ENCODE results near the gene GRIN3A.
"Not testable (repeated sequence)": the region's sequence is repeated elsewhere in the genome, so short reads cannot be mapped to it uniquely, and the experiment has no call there.

Gene GRIN3A

DNA sequence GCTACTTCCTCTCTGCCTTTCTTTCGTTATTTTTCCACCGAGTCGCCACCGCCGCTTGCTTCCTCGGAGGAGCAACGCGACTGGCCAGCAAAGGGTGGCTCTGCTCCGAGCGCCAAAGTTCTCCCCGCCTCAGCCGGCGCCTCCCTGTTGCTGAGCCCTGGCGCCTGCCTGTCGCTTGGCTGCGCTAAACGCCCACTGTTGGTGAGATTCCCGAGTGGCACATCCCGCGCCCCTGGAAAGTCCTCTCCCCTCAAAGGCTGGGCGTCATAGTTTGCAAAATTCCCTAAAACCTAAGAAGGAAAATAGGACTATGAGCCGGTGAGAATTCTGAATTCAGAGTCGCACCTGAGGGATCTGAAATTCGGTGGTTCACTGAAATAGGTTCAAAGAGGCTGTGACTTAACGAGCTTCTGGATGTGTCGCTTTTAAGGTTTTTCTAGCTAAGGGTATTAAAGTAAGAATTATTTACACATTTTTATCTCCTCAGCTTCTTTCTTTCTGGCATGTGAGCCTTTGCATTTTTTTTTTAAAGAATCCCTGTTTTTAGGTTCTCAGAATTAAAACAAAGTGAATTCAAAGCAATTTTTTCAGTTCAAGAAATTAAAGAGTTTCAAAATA lies at the start of gene GRIN3A:
GRIN3A (minus strand) TSS at position 82 of the 618 bp plus-strand sequence. CDS start 668 bp downstream, outside the sequence.
- no peak for FAIRE-seq

GRCh38 chr9:101787891-101788290 lies 49.4 kb upstream of the GRIN3A start:
- FAIRE-seq, result no peak

GRCh38 chr9:101778332-101778731 lies 39.9 kb upstream of the GRIN3A start:
- FAIRE-seq, result no peak

DNA sequence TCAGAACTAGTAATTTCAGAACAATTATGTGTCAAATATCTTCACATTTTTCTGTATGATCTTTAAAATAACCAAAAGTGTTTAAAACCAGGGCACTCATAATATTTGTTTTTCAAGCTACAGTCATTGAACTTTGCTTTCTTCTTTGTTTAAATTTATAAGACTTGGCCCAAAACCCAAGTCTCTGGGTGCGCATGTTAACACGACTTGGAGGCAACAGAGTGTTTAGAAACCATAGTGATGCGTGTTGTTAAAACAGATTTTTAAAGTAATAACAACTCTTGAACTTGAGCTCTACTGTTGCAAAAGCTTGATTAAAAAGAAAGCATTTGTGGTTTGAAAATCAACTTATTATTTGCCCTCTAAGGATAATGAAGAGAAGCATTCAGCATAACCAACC lies 26.0 kb upstream of the GRIN3A start:
- no peak for FAIRE-seq

DNA sequence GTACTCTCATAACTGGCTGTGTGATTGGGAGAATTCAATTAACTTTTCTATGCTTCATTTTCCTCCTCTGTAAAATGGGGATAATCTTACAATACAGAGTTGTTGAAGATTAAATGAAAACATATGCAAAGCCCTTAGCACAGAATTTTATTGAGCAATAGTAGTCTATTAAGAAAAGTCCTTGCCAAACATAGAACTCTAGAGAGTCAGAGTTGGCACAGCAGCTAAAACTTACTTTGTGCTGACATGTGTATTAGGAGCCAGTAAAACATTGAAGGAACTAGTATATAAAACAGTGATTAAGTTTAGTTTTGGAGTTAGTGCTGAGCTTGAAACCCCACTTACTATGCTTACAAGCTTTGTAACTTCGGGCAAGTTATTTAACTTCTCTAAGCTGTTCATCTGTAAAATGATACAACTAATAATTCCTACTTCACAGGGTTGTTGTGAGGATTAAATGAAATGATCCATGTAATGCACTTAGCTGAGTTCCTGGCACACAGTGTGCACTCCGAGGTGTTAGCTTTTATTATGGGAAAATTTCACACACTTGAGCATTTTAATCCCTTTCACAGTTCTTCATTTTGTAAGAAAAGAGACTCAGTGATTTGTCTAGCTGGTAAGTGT lies 20.0 kb upstream of the GRIN3A start:
- FAIRE-seq, result no peak

- no peak for FAIRE-seq
These were observed 15.3 kb upstream of the GRIN3A start for GRCh38 chr9:101753716-101754115.

DNA sequence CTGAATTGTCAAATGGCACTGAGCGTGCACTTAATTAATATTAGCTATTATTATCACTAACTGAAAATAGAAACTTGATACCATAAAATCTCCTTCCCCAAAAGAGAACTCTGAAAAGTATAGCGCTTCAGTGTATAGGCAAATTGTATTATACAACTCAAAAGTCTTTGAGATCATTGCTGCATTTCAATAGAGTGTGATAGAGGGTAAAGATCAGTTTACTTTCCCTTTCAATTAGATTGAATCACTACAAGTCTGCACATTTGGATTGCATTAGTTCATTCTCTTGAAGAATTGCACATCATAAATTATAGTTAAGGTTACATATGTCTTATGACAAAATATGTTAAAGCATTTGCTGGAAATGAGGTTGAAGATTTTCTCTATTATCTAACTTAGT lies 13.4 kb upstream of the GRIN3A start:
- FAIRE-seq, result no peak

DNA sequence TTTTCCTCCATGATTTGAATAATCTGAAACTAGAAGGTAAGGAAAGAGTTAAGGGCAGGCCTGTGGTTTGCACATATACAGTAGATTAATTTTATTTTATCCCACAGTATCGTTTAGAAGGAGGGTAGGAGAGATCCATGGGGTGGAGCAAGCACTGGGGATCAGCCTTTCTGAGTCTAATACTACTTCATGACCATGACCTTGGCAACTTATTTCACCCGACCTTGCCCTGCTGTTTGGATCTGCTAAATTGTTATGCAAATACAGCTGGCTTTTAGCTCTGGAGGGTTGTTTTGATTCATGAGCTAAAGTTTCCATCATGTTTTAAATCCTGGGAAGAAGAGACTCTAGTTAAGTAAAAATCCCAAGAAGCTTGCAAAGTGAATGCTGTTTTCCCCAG lies 864 bp upstream of the GRIN3A start:
- FAIRE-seq, result no peak

- FAIRE-seq, result no peak
These were observed 512 bp downstream of the GRIN3A start for GRCh38 chr9:101737705-101738565.

DNA sequence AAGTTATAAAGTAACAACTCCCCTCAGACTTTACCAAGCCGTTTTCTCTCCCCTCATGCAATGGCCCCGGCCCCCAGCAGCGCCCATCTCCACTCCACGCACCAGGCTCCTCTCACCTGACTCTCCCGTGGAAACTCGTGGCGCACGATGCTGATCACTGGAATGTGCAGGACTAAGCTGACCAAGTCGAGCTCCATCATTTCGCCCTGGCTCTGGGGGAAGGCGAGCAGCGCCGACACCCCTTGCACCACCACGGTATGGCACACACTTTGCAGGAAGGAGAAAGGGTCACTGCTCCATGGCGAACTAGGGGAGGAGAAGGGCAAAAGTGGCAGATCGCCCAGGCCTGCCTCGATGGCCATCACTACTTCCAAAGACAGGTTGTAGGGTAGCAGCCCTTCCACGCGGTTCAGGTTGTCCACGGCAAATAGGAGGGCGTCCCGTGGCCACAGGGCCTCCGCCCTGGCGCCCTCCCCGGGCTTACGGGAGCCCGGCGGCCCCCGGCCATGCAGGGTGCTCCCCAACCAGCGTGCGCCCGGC lies 1.2 kb downstream of the GRIN3A start:
- no peak for FAIRE-seq

DNA sequence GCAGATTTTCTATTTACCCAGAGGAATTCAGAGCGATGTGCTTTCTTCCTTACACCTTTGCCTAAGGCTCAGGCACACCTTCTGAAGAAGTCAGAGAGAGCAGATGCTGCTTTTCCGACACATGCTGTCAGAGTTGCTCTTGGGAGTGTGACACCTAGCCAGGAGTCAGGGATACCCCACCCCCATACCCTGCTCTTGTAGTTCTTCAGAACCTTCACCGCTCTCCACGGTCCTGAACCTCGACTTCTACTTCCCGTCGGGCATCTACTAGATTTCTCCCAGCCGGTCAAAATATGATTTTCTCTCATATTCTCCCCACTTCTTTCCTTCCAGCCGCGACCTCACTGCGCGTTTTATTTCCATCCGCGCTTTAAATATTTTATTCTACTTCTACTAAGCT lies 1.7 kb downstream of the GRIN3A start:
- FAIRE-seq, result no peak

- no peak for FAIRE-seq
These were observed 7.0 kb downstream of the GRIN3A start for GRCh38 chr9:101731429-101731828.

DNA sequence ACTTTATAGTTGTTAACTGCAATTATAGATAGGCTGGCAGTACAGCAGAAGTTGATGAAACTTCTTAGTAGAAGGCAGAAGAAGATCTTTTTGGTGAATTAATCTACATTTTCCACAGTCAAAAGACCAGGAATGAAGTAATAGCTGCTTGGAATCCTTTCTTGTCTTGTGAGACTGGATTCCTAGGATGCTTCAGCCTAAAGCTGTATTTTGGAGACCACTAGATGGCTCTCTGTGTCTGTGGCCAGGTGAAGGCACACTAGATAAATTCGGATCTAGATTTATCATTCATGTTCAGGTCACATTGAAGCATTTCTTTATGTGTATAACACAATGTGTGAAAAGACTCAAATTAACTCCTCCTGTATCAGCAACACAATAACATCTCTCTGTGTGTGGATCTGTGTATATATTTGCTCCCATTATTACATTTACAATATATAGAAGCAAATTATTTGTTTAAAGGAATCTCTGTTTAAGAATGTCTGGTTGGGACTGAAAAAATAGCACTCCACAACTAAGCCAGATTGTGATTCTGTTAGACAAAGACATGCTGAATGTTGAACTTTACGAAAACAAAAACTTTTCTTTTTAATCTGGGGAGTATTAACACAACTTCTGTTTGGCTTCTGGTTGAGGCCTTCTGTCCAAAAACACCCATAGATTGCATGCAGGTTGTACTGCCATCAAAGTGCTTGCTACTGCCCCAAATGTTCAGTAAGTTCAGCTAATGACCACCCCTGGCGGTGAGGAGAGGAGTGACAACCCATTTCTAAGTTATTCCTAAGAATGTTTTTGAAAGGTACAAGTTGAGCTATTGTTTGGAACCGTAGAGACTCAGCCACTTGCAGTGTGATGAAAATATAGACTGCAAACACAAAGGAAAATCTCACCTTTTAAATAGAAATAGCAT lies 10.6 kb downstream of the GRIN3A start:
- FAIRE-seq, result no peak

DNA sequence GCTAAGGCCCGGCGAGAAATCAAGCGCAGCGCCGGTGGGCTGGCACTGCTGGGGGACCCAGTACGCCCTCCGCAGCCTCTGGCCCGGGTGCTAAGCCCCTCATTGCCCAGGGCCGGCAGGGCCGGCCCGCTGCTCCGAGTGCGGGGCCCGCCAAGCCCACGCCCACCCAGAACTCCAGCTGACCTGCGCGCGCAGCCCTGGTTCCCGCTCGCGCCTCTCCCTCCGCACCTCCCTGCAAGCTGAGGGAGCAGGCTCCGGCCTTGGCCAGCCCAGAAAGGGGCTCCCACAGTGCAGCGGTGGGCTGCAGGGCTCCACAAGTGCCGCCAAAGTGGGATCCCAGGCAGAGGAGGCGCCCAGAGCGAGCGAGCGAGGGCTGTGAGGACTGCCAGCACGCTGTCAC lies 14.2 kb downstream of the GRIN3A start:
- FAIRE-seq, result not testable (repeated sequence)

GRCh38 chr9:101718192-101718591 lies 20.3 kb downstream of the GRIN3A start:
- FAIRE-seq, result no peak

DNA sequence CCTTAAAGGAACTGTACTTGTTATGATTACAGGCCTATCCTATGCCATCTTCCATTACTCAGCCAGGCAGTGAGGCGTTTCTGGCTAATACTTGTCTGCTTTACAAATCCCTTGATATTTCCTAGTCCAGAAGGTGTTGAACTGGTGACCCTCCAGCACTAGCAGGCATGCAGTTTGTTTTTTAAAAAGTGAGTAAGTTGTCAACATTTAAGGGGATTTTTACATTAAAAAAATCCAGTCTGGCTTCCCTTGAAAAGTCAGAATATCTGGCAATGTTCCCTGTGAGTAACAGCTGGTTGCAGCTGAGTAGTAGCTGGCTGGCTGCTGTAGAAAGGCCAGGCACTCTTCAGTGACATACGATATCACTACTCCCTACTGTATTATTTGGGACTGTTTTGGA lies 21.8 kb downstream of the GRIN3A start:
- FAIRE-seq, result no peak

- no peak for FAIRE-seq
These were observed 27.0 kb downstream of the GRIN3A start for GRCh38 chr9:101711330-101711941.

GRCh38 chr9:101708855-101709254 lies 29.6 kb downstream of the GRIN3A start:
- no peak for FAIRE-seq

DNA sequence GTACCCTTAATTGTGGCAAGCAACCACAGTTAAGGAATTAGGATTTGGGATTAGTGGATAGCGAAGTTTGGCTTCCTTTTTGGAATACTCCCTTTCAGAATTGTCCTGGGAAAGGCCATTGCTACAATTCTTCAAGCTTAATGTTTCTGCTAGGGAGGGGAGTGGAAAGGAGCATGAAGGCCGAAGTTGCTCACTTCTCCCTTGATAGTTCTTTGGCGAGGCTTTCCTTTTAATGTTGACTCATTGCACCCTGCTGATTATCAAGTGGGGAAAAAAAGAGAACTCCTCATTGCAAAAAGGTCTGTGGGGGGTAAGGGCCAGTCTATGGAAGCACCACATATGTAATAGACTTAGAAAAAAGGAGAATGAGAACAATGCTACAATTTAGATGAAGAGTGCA lies 30.7 kb downstream of the GRIN3A start:
- no peak for FAIRE-seq

DNA sequence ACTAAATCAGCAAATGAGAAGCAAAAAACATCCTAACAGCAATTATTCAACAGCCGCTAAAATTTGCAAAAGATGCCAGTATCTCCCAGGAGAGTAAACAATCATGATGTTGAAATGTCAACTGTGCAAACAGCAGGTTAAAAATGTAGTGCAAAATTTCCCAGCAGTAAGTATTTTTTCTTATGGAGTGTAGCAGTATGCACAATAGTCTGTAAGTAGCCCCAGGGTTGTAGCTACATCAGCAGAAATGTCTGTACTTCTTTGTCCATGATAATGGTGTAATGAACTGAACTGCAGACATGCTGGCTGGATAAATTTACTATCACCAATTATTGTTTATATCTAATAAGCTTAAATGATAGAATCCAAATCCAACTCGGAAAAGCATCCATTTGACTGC lies 31.4 kb downstream of the GRIN3A start:
- FAIRE-seq, result no peak

- no peak for FAIRE-seq
These were observed 32.1 kb downstream of the GRIN3A start for GRCh38 chr9:101706261-101706798.

DNA sequence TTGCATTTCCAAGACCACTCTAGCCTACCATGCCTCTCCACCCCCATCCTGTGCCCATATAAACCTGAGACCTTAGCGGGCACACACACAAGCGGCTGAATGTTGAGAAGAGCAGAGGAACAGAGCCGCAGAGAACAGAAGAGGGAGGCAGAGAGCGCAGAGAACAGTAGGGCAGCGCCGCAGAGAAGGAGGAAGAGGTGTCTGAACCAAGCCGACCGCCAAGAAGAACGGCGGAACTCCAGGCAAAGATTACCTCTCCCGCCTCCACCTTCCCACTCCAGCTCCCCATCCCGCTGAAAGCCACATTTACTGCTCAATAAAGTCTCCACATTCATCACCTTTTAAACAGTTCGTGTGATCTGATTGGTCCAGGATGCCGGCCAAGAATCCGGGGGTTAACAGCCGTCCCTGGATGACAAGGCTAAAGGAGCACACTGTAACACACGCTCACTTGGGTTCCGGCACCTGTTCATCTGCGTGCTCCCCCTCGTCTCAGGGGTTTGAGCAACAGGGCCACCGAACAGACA lies 33.2 kb downstream of the GRIN3A start:
- no peak for FAIRE-seq

Data from TTC549 (cell line).